ENCODE data around the gene CRBN. TPM values are rescaled to one million over a fixed set of nuclear protein-coding genes. Genes with fewer than 3 reads are reported as not detected.

Gene CRBN
- polyA plus RNA-seq, 1 donor from 2014 or later, result 131 TPM

GRCh38 chr3:3110749-3111361 is 68.6 kb downstream of the CRBN start:
- Histone ChIP-seq H3K27me3 (ENCODE audit: insufficient read depth, low read depth, low read length) (no peaks in the 10 kb centered on the region), H3K9ac (ENCODE audit: low read length) (peak overlapping the region; percentile 7), H3K9me2 (ENCODE audit: insufficient read depth, low read length) (no peaks in the 10 kb centered on the region), H3K4me3 (ENCODE audit: low read length) (no peak overlapping the region), H3K4me2 (ENCODE audit: low read length) (no peak overlapping the region), H3F3A (ENCODE audit: insufficient read depth, low read length, poor library complexity, severe bottlenecking) (no peaks in the 10 kb centered on the region), H3K9me3 (ENCODE audit: low read length) (no peaks in the 10 kb centered on the region), H3K36me3 (ENCODE audit: insufficient read depth, low read length) (no peaks in the 10 kb centered on the region), H2AFZ (ENCODE audit: low read depth, low read length) (no peak overlapping the region), H3K27ac (ENCODE audit: low read length) (peak overlapping the region; percentile 46), H4K20me1 (ENCODE audit: insufficient read depth) (no peaks in the 10 kb centered on the region), H3K79me2 (replicated peaks; ENCODE audit: insufficient read depth, low read length) (no peaks in the 10 kb centered on the region)
- TF ChIP-seq EP300 (conservative IDR thresholded peaks at IDR 0.05; ENCODE audit: poor library complexity, severe bottlenecking), result no peak
- TF ChIP-seq REST (IDR thresholded peaks at IDR 0.05; ENCODE audit: borderline replicate concordance), result no peak
- no peak for TF ChIP-seq RAD21 (conservative IDR thresholded peaks at IDR 0.05)
- no peak for TF ChIP-seq EZH2 (IDR thresholded peaks at IDR 0.05; ENCODE audit: borderline replicate concordance, insufficient read depth, low read length, poor library complexity, severe bottlenecking)
- TF ChIP-seq MXI1 (conservative IDR thresholded peaks at IDR 0.05; ENCODE audit: poor library complexity, severe bottlenecking), result no peak

GRCh38 chr3:3110299-3110630 is 69.2 kb downstream of the CRBN start, which contains the start of gene IL5RA:
IL5RA (minus strand) TSS chr3:3110374; CDS start chr3:3104984, 5,390 bp downstream.
- Histone ChIP-seq H3K4me2 (ENCODE audit: low read length) (no peak within 1 kb of the TSS), H4K20me1 (ENCODE audit: insufficient read depth) (no peaks in the 10 kb centered on the region), H3K9ac (ENCODE audit: low read length) (peak within 1 kb of the TSS; percentile 7), H2AFZ (ENCODE audit: low read depth, low read length) (no peak within 1 kb of the TSS), H3K9me2 (ENCODE audit: insufficient read depth, low read length) (no peaks in the 10 kb centered on the region), H3K36me3 (ENCODE audit: insufficient read depth, low read length) (no peaks in the 10 kb centered on the region), H3K79me2 (replicated peaks; ENCODE audit: insufficient read depth, low read length) (no peaks in the 10 kb centered on the region), H3K27me3 (ENCODE audit: insufficient read depth, low read depth, low read length) (no peaks in the 10 kb centered on the region), H3K9me3 (ENCODE audit: low read length) (no peaks in the 10 kb centered on the region), H3K27ac (ENCODE audit: low read length) (peak within 1 kb of the TSS; percentile 46), H3F3A (ENCODE audit: insufficient read depth, low read length, poor library complexity, severe bottlenecking) (no peaks in the 10 kb centered on the region), H3K4me3 (ENCODE audit: low read length) (no peak within 1 kb of the TSS)
- TF ChIP-seq REST (IDR thresholded peaks at IDR 0.05; ENCODE audit: borderline replicate concordance) (no peak), EZH2 (IDR thresholded peaks at IDR 0.05; ENCODE audit: borderline replicate concordance, insufficient read depth, low read length, poor library complexity, severe bottlenecking) (no peak), TAF1 (IDR thresholded peaks at IDR 0.05; ENCODE audit: low read depth) (no peak), EP300 (conservative IDR thresholded peaks at IDR 0.05; ENCODE audit: poor library complexity, severe bottlenecking) (peak; percentile 66), CTCF (IDR thresholded peaks at IDR 0.05; ENCODE audit: poor library complexity, severe bottlenecking) (no peak), POLR2AphosphoS5 (IDR thresholded peaks at IDR 0.05) (peak; percentile 14), MXI1 (conservative IDR thresholded peaks at IDR 0.05; ENCODE audit: poor library complexity, severe bottlenecking) (no peak), RAD21 (conservative IDR thresholded peaks at IDR 0.05) (no peak), SMC3 (conservative IDR thresholded peaks at IDR 0.05; ENCODE audit: poor library complexity) (no peak)

All from neural cell (in vitro differentiated cells).